ENCODE measurements around the gene SLC39A11. TPM values are rescaled to one million over a fixed set of nuclear protein-coding genes. Genes with fewer than 3 reads are reported as not detected.
"Not testable (repeated sequence)": the region's sequence is repeated elsewhere in the genome, so short reads cannot be mapped to it uniquely, and the experiment has no call there.

SLC39A11 gene
- total RNA-seq, 1 donor from 2014 or later = 26.0 TPM

GRCh38 chr17:72711521-72712310 is 380.8 kb downstream of the SLC39A11 start:
- DNase-seq (ENCODE audit: low spot score in 2 of 2, unreplicated experiment in 2 of 2) = no peak
- H3K4me3 Mint-ChIP-seq = no peak overlapping the region
- TF ChIP-seq CTCF (IDR thresholded peaks at IDR 0.05; ENCODE audit: unreplicated experiment) = no peak
- H3K9me3 Mint-ChIP-seq = peaks cover 22% of the 10 kb centered on the region
- no peaks in the 10 kb centered on the region for H3K27me3 Mint-ChIP-seq (ENCODE audit: low read depth)
- peaks cover 4% of the 10 kb centered on the region for H3K36me3 Mint-ChIP-seq
- H3K27ac Mint-ChIP-seq = no peak overlapping the region
- peaks cover 8% of the 10 kb centered on the region for H3K4me1 Mint-ChIP-seq

- TF ChIP-seq CTCF (IDR thresholded peaks at IDR 0.05; ENCODE audit: unreplicated experiment) = no peak
- Mint-ChIP-seq H3K9me3 (peaks cover 22% of the 10 kb centered on the region), H3K4me1 (peaks cover 2% of the 10 kb centered on the region), H3K36me3 (peaks cover 4% of the 10 kb centered on the region), H3K27me3 (ENCODE audit: low read depth) (no peaks in the 10 kb centered on the region), H3K27ac (no peak overlapping the region), H3K4me3 (no peak overlapping the region)
- no peak for DNase-seq (ENCODE audit: low spot score in 2 of 2, unreplicated experiment in 2 of 2)
Observed at GRCh38 chr17:72710834-72711233, 381.7 kb downstream of the SLC39A11 start.

GRCh38 chr17:72710202-72710601 is 382.3 kb downstream of the SLC39A11 start:
- Mint-ChIP-seq H3K27me3 (ENCODE audit: low read depth) (no peaks in the 10 kb centered on the region), H3K36me3 (peaks cover 4% of the 10 kb centered on the region), H3K4me3 (no peak overlapping the region), H3K4me1 (peaks cover under 1% of the 10 kb centered on the region), H3K9me3 (peaks cover 22% of the 10 kb centered on the region), H3K27ac (no peak overlapping the region)
- no peak for DNase-seq (ENCODE audit: low spot score in 2 of 2, unreplicated experiment in 2 of 2)
- no peak for TF ChIP-seq CTCF (IDR thresholded peaks at IDR 0.05; ENCODE audit: unreplicated experiment)

GRCh38 chr17:72708682-72709081 is 383.8 kb downstream of the SLC39A11 start:
- H3K27me3 Mint-ChIP-seq (ENCODE audit: low read depth); H3K27ac Mint-ChIP-seq; H3K36me3 Mint-ChIP-seq; H3K4me1 Mint-ChIP-seq; DNase-seq (ENCODE audit: low spot score in 2 of 2, unreplicated experiment in 2 of 2); H3K4me3 Mint-ChIP-seq: not testable (repeated sequence)
- H3K9me3 Mint-ChIP-seq = peaks cover 22% of the 10 kb centered on the region

- Mint-ChIP-seq H3K36me3 (peaks cover 4% of the 10 kb centered on the region), H3K9me3 (peaks cover 22% of the 10 kb centered on the region), H3K27me3 (ENCODE audit: low read depth) (no peaks in the 10 kb centered on the region), H3K4me1 (no peaks in the 10 kb centered on the region), H3K4me3 (no peak overlapping the region), H3K27ac (no peak overlapping the region)
- no peak for TF ChIP-seq CTCF (IDR thresholded peaks at IDR 0.05; ENCODE audit: unreplicated experiment)
- DNase-seq (ENCODE audit: low spot score in 2 of 2, unreplicated experiment in 2 of 2) = no peak
Observed at GRCh38 chr17:72707881-72708280, 384.6 kb downstream of the SLC39A11 start.

GRCh38 chr17:72706396-72706981 is 386.0 kb downstream of the SLC39A11 start:
- no peak for TF ChIP-seq CTCF (IDR thresholded peaks at IDR 0.05; ENCODE audit: unreplicated experiment)
- no peak for DNase-seq (ENCODE audit: low spot score in 2 of 2, unreplicated experiment in 2 of 2)
- Mint-ChIP-seq H3K4me3 (no peak overlapping the region), H3K9me3 (peaks cover 22% of the 10 kb centered on the region), H3K4me1 (no peaks in the 10 kb centered on the region), H3K36me3 (peaks cover 4% of the 10 kb centered on the region), H3K27me3 (ENCODE audit: low read depth) (no peaks in the 10 kb centered on the region), H3K27ac (no peak overlapping the region)
